ENCODE results near the gene PFDN6. TPM values are rescaled to one million over a fixed set of nuclear protein-coding genes. Genes with fewer than 3 reads are reported as not detected.
A peak's percentile ranks its signal among the peaks of the same experiment; 100 is the strongest.

PFDN6 gene
- total RNA-seq, 1 donor from 2014 or later = 52.9 TPM

- peaks cover 8% of the 10 kb centered on the region for H3K27me3 Mint-ChIP-seq
- H3K27ac Mint-ChIP-seq = peak overlapping the region; percentile 96
- peaks cover 16% of the 10 kb centered on the region for H3K36me3 Mint-ChIP-seq
- no peak for TF ChIP-seq CTCF (conservative IDR thresholded peaks at IDR 0.05)
- peaks cover 28% of the 10 kb centered on the region for H3K4me1 Mint-ChIP-seq (ENCODE audit: unreplicated experiment)
- no peaks in the 10 kb centered on the region for H3K9me3 Mint-ChIP-seq
- DNase-seq (ENCODE audit: extremely low spot score, unreplicated experiment) = peak; percentile 95
- H3K4me3 Mint-ChIP-seq = peak overlapping the region; percentile 95
Observed at GRCh38 chr6:33248932-33249731, 40.3 kb upstream of the PFDN6 start.

- Mint-ChIP-seq H3K27me3 (peaks cover 8% of the 10 kb centered on the region), H3K4me3 (peak overlapping the region; percentile 95), H3K27ac (peak overlapping the region; percentile 96), H3K36me3 (peaks cover 16% of the 10 kb centered on the region), H3K9me3 (no peaks in the 10 kb centered on the region), H3K4me1 (ENCODE audit: unreplicated experiment) (peaks cover 28% of the 10 kb centered on the region)
- TF ChIP-seq CTCF (conservative IDR thresholded peaks at IDR 0.05) = no peak
- no peak for DNase-seq (ENCODE audit: extremely low spot score, unreplicated experiment)
Observed at GRCh38 chr6:33249732-33250630, 39.4 kb upstream of the PFDN6 start.

GRCh38 chr6:33250731-33251130 lies 38.7 kb upstream of the PFDN6 start:
- Mint-ChIP-seq H3K9me3 (no peaks in the 10 kb centered on the region), H3K4me1 (ENCODE audit: unreplicated experiment) (peaks cover 28% of the 10 kb centered on the region), H3K4me3 (no peak overlapping the region), H3K27ac (peak overlapping the region; percentile 96), H3K36me3 (peaks cover 16% of the 10 kb centered on the region), H3K27me3 (peaks cover 8% of the 10 kb centered on the region)
- TF ChIP-seq CTCF (conservative IDR thresholded peaks at IDR 0.05) = no peak
- DNase-seq (ENCODE audit: extremely low spot score, unreplicated experiment) = no peak

- peak overlapping the region; percentile 71 for H3K27ac Mint-ChIP-seq
- H3K4me3 Mint-ChIP-seq = peak overlapping the region; percentile 67
- H3K36me3 Mint-ChIP-seq = peaks cover 19% of the 10 kb centered on the region
- no peak for TF ChIP-seq CTCF (conservative IDR thresholded peaks at IDR 0.05)
- H3K27me3 Mint-ChIP-seq = peaks cover 2% of the 10 kb centered on the region
- peaks cover 28% of the 10 kb centered on the region for H3K4me1 Mint-ChIP-seq (ENCODE audit: unreplicated experiment)
- H3K9me3 Mint-ChIP-seq = no peaks in the 10 kb centered on the region
- no peak for DNase-seq (ENCODE audit: extremely low spot score, unreplicated experiment)
Observed at GRCh38 chr6:33251395-33252012, 37.9 kb upstream of the PFDN6 start.

GRCh38 chr6:33252759-33253158 lies 36.6 kb upstream of the PFDN6 start:
- H3K9me3 Mint-ChIP-seq = no peaks in the 10 kb centered on the region
- no peak overlapping the region for H3K4me3 Mint-ChIP-seq
- TF ChIP-seq CTCF (conservative IDR thresholded peaks at IDR 0.05) = no peak
- H3K27me3 Mint-ChIP-seq = no peaks in the 10 kb centered on the region
- no peak overlapping the region for H3K27ac Mint-ChIP-seq
- peaks cover 19% of the 10 kb centered on the region for H3K36me3 Mint-ChIP-seq
- peaks cover 28% of the 10 kb centered on the region for H3K4me1 Mint-ChIP-seq (ENCODE audit: unreplicated experiment)
- DNase-seq (ENCODE audit: extremely low spot score, unreplicated experiment) = no peak

Measured in type B pancreatic cell (in vitro differentiated cells).